ENCODE results near the gene NOX3. TPM values are rescaled to one million over a fixed set of nuclear protein-coding genes. Genes with fewer than 3 reads are reported as not detected.

Gene NOX3
- total RNA-seq, 1 donor from 2014 or later = not detected

DNA sequence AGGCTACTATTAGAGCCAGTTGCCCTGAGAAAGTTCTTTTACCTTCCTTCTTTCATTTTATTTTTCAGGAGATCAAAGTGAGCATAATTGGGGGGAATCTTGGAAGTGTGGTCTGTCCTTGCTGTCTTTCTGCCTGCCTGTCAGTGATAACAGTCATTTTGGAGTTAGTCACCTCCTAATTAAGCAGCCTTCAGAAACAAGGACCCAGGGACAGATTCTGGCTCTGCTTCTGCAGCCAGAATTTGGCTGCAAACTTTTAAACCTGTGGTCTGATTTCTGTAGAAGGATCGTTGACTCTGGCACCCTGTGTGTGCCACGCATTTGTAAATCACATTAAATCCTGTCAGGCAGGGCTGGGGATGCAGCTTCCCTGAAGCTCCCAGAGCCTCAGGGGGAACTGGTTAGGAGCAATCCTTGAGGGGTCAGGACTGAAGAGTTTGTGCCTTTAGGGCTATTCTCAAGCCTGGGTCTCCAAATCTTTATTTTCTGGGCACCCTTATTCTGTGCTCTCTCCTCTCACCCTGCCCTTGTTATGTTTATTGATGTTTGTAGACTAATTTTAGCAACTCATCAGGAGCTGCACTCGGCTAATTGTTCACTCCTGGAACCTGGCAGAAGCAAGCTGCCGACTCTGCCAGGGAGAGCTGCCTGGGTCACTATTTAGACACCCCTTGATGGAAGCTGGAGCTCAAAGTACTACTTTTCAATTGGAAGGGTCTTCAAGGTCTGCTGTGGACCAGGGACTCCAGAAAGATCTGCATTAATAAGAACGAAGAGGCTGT, 6.8 kb downstream of the NOX3 start:
- intact Hi-C loops (cut with DNase I) = no loop called here
- H3K4me1 ChIP-seq = peaks cover 5% of the 10 kb centered on the region
- TF ChIP-seq, protein P1, sequence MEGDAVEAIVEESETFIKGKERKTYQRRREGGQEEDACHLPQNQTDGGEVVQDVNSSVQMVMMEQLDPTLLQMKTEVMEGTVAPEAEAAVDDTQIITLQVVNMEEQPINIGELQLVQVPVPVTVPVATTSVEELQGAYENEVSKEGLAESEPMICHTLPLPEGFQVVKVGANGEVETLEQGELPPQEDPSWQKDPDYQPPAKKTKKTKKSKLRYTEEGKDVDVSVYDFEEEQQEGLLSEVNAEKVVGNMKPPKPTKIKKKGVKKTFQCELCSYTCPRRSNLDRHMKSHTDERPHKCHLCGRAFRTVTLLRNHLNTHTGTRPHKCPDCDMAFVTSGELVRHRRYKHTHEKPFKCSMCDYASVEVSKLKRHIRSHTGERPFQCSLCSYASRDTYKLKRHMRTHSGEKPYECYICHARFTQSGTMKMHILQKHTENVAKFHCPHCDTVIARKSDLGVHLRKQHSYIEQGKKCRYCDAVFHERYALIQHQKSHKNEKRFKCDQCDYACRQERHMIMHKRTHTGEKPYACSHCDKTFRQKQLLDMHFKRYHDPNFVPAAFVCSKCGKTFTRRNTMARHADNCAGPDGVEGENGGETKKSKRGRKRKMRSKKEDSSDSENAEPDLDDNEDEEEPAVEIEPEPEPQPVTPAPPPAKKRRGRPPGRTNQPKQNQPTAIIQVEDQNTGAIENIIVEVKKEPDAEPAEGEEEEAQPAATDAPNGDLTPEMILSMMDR (IDR thresholded peaks at IDR 0.05) = no peak
- no peak for TF ChIP-seq POLR2A (IDR thresholded peaks at IDR 0.05)
- no peak for TF ChIP-seq POLR2AphosphoS5 (IDR thresholded peaks at IDR 0.05; ENCODE audit: insufficient read depth in 1 of 2, low read depth in 1 of 2)

DNA sequence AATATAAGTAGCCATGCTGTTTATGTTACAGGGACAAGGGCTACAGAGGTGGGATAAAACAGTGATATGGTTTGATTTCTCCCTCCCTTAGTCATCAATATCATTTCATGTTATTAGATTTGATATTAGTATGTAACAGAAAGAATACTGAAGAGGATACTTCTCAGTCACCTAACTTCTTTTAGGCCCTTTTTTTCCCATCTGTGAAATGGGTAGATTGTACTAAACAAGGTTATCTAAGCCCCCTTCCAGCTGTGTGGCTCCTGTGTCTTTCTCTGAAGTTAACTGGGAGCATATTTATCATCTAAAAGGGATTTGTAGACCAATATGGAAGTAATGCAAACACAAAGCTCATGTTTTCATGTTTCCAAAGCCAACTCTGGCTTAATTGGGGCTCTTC, 7.7 kb downstream of the NOX3 start:
- DNase-seq (ENCODE audit: extremely low spot score in 2 of 2) = no peak

More for the DNA sequence above, 6.8 kb downstream of the NOX3 start:
- DNase-seq (ENCODE audit: extremely low spot score in 2 of 2) = no peak
- H3K9me3 ChIP-seq = no peaks in the 10 kb centered on the region
- no peak overlapping the region for H3K27ac ChIP-seq
- no peaks in the 10 kb centered on the region for H3K36me3 ChIP-seq
- no peaks in the 10 kb centered on the region for H3K27me3 ChIP-seq
- H3K4me3 ChIP-seq = no peak overlapping the region

DNA sequence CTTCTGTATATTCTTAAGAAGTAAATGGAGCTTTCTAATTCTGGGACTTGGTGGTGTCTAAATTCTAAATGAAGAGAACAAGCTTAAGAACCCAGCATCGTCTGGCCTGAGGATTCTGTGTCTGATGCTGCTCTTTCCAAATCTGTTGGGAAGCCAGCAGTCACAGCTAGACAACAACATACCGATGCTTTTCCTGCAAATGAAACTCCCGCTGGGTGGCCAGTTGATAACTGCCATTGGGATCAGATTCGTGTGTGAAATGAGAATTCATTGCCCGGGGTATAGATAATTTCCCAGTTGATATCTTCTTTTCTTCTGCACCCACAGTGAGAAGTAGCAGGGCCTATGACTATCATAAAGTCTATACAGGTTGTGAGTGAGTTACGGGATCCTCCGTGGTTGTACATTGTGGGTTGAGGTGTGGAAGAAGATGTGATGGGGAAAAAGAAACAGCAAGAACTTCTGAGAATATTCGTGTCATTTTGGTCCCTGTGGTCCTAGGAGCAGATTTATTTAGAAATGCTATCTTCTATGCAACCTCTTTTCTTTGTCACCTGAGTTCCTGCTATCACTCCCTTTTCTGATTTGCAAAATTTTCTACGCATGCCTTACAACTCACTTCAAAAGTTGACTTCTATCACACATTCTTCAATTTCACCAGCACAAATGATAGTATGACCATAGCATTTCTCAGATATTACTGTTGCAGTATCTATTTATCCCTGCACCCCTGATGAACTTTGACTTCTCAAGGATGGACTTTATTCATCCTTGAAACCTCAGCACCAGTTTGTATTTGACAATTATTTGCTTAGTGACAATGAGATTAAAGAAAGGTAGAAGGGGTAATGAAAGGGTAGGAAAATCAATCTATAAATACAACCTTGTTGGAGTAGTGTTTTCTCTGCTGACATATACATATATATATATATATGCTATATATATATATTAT, 10.4 kb downstream of the NOX3 start:
- no peaks in the 10 kb centered on the region for H3K9me3 ChIP-seq
- H3K27me3 ChIP-seq = no peaks in the 10 kb centered on the region
- intact Hi-C loops (cut with DNase I) = no loop called here
- peaks cover 5% of the 10 kb centered on the region for H3K4me1 ChIP-seq
- TF ChIP-seq POLR2AphosphoS5 (IDR thresholded peaks at IDR 0.05; ENCODE audit: insufficient read depth in 1 of 2, low read depth in 1 of 2) (no peak), POLR2A (IDR thresholded peaks at IDR 0.05) (no peak)
- TF ChIP-seq, protein P1 (IDR thresholded peaks at IDR 0.05) = no peak
- H3K27ac ChIP-seq = no peak overlapping the region
- DNase-seq (ENCODE audit: extremely low spot score in 2 of 2) = no peak
- no peak overlapping the region for H3K4me3 ChIP-seq
- no peaks in the 10 kb centered on the region for H3K36me3 ChIP-seq

More for the DNA sequence above, 7.7 kb downstream of the NOX3 start:
- Histone ChIP-seq H3K4me3 (no peak overlapping the region), H3K27ac (no peak overlapping the region), H3K27me3 (no peaks in the 10 kb centered on the region), H3K4me1 (peaks cover 5% of the 10 kb centered on the region), H3K36me3 (no peaks in the 10 kb centered on the region), H3K9me3 (no peaks in the 10 kb centered on the region)
- TF ChIP-seq, protein P1 (IDR thresholded peaks at IDR 0.05) = no peak
- TF ChIP-seq POLR2A (IDR thresholded peaks at IDR 0.05) (no peak), POLR2AphosphoS5 (IDR thresholded peaks at IDR 0.05; ENCODE audit: insufficient read depth in 1 of 2, low read depth in 1 of 2) (no peak)
- intact Hi-C loops (cut with DNase I) = no loop called here

DNA sequence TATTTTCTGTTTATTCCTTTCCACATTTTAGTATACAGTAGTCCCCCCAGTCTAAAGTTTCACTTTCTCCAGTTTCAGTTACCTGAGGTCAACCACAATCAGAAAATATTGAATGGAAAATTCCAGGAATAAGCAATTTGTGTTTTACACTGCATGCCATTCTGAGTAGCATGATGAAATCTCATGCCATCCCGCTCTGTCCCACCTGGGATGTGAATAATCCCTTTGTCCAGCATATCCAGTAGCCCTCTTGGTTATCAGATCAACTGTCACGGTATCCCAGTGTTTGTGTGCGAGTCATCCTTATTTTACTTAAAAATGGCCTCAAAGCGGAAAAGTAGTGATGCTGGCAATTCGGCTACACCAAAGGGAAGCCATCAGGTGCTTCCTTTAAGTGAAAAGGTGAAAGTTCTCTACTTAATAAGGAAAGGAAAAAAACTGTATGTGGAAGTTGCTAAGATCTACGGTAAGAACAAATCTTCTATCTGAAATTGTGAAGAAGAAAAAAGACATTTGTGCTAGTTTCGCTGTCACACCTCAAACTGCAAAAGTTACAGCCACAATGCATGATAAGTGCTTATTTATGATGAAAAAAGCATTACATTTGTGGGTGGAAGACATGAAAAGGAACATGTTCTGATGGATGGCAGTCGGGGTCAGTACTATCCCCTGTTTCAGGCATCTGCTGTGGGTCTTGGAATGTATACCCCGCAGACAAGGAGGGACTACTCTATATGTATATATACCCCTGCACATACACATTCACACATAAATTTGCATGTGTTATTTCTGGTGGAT, 11.3 kb downstream of the NOX3 start:
- no peaks in the 10 kb centered on the region for H3K36me3 ChIP-seq
- no peak overlapping the region for H3K4me3 ChIP-seq
- intact Hi-C loops (cut with DNase I) = no loop called here
- no peak for DNase-seq (ENCODE audit: extremely low spot score in 2 of 2)
- TF ChIP-seq, protein P1 (IDR thresholded peaks at IDR 0.05) = no peak
- no peak for TF ChIP-seq POLR2AphosphoS5 (IDR thresholded peaks at IDR 0.05; ENCODE audit: insufficient read depth in 1 of 2, low read depth in 1 of 2)
- TF ChIP-seq POLR2A (IDR thresholded peaks at IDR 0.05) = no peak
- no peaks in the 10 kb centered on the region for H3K9me3 ChIP-seq
- H3K27ac ChIP-seq = no peak overlapping the region
- no peaks in the 10 kb centered on the region for H3K27me3 ChIP-seq
- H3K4me1 ChIP-seq = peaks cover 5% of the 10 kb centered on the region

Measured in vagina (tissue), 2 donors.